Stimulated activated CD8-positive, alpha-beta memory T cell treated with anti-CD3 and anti-CD28 coated beads, Interleukin-15, amount 100 ng/mL, for 1 hour (primary cell): Measurements from ENCODE around the gene MGAT5.

Experiments
- DNase-seq: peaks from one replicate; pipeline ENCODE4 v3.0.0-alpha.2; 2020; ENCODE audit warnings: low read depth

The MGAT5 gene

DNA sequence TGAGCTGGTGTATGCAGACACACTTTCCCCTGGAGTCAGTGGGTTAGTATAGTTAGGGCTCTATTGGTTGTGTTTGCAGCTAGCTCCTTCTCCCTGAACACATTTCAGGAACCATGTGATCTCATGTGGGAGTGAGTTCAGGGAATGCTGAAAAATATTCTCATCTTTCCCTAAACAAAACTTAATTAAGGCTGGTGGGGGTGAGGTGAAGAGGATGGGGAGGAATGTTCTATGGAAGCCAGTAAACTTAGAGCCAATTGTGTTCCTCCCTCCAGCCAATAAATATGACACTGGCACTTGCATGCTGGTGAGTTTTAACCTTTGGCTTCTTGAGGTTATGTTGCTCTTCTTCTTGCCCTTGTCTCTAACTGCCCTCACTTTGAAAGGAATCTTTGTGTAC, 952 bp downstream of the MGAT5 start:
- no peak for DNase-seq

DNA sequence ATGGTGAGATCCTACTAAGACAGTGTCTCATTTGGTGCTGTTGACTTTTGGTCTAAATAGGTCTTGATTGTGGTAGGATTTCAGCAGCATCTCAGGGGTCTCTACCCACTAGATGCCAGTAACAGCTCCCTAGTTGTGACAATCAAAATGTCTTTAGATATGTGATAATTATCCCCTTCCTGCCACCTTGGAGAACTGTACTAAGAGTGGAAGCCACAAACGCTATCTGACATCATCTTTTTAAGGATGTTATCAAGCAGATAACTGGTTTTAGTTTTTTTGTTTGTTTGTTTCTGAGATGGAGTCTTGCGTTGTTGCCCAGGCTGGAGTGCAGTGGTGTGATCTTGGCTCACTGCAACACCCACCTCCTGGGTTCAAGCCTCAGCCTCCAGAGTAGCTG, 3.1 kb downstream of the MGAT5 start:
- DNase-seq = no peak

DNA sequence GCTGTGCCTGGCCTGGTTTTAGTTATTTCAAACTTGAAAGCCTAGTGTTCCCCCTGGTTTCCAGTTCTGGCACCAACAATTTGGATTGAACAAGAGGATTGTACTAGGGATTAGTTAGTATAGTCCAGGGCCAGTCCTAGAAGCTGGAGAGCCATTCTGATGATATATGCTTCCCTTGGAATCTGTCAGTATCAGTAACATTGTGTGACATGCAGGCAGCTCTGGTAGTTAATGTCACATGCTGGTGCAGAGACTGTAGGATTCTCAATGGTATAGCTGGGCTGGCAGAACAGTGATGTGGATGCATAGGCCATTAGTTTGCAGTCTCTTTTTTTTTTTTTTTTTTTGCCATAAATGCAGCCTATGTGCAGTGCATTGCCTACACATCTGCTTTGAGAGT, 3.6 kb downstream of the MGAT5 start:
- DNase-seq = no peak

DNA sequence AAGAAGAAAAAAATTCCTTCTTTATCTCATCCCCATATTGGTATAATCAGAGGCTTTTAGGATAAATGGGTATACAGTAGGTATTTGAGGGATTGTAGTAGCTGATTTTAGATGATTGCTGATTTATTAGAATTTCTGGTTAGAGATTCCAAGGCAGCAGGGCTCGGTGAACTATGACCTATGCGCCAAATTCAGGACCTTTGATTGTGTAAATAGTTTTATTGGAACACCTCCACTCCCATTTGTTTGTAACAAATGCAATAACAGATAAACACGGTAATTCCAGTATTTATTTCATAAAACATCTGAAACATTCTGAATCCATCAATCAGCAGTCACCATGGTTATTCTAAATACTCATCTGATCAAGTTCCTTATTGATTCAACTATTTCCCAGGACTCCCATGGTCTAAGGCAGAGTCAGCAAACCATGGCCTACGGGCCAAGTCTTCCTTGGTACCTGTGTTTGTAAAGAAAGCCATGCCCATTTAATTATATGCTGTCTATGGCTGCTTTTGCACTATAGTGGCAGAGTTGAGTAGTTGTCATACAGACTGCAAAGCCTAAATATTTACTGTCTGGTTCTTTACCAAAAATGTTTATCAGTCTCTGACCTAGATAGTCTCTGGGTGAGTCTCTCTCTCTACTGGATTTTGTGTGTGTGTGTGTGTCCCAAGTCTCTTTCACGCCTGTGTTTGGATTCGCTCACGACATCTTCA, 4.3 kb downstream of the MGAT5 start:
- no peak for DNase-seq

DNA sequence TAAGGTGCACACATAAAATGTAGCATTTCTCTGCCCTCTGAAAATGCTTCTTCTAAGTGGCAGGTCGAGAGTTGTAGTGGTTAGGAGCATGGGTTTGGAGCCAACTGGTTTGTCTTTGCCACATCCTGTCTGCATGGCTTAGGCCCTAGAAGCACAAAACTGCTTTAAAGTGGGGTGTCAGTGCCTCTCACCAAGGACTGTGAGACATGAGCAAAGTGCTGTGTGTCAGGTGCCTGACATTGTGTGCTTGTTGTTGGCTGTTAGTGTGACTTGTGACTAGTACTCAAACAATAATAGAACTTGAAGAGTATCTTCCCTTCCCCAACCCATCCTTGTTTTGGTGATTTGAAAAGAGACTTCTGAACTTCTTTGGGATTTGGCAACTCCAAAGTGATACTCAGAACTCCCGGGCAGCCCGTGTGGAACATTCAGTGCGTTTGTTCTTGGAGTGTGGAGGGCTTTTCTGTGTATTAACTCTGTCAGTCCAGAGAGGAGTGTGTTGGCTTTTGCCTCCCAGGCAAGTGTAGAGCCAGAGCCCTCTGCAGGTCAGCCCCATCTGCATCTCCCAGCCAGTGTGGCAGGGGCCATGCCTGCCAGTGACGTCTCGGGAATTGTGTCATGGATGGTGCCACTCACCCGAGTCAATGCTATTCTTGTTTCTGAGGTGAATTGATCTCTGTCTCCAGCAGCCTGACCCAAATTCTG, 5.0 kb downstream of the MGAT5 start:
- DNase-seq = peak; percentile 9

DNA sequence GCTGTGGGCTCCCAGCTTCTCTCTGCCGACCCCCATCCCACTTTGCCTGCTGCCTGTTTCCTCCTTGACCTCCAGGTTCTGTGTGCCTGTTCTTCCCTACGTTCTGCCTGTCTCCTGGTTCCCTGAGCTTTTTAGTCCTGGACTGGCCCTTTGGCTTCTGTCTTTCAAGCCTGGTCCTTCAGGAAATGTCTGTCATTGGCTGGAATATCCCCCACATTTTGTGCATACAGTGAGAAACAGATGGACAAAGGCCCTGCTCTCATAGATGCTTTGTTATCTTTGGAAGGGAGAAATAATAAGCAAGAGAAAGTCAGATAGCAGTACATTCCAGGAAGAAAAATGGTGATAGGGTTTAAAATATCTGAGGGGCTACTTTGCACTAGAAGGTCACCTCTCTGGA, 5.7 kb downstream of the MGAT5 start:
- DNase-seq = no peak

DNA sequence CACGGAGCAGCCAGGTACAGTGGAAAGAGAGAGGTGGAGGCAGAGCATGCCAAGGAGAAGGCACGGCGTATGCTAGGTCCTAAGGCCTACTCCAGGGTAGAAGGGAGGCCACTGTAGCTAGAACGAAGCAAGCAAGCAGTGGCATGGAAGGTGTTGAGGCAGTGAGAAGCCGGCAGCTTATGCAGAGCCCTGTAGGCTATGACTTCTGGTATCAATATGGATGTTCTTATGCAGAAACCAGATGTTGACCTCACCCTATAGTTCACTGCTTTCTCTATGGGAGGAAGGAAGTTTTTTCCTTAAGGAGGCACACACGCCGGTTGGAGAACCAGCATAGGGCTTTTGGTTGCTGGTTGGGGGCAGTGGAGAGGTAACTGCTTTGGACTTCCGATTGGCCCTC, 6.1 kb downstream of the MGAT5 start:
- no peak for DNase-seq

DNA sequence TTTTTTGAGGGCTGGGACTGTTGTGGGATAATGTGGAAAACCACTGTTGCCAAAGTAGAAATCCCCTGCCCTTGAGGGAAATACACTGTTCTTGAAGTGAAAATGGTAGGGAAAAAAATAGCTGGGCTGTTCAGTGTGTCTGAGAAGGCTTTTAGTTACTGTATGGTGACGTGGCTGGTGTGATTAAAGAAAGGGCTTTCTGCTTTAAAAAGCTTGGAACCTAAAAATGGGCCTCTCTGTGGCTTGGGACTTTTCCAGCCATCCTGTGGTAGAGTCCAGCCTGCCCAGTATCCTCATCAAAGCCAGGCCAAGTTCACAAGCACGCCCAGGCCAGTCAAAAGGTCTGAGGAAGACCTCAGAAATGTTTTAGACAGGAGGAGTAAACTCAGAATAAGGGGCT, 6.8 kb downstream of the MGAT5 start:
- no peak for DNase-seq

DNA sequence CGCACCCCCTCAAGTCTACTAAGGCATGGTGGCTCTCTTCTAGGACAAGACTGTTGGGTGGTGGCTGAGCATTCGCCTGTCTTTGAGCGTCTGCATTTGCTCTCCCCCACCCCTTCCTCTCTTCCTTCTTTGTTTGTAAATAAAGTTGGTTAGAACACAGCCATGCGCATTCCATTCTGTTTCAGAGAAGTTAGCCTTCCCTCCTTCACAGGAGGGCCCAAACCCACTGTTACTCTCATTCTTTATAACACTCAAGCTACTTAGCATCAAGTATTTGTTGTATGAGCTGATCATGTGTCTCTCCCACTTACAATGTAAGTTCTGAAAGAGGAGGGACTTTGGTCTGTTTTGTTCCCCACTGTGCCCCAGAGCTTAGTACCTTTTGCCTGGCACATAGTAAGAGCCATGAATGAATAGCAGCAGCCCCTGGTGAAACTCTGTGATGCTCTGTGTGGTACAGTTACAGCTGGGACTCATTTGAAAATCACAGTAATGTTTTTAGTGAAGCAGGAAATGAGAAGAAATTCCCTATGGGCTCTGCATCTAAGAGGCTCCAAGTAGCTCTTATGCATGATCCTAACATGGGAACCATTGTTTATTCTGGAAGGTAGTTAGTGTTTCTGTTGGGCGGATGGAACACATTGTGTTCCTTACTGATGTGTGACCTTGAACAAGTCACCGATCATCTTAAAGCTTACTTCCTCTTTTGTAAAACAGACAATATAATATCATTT, 7.7 kb downstream of the MGAT5 start:
- no peak for DNase-seq

DNA sequence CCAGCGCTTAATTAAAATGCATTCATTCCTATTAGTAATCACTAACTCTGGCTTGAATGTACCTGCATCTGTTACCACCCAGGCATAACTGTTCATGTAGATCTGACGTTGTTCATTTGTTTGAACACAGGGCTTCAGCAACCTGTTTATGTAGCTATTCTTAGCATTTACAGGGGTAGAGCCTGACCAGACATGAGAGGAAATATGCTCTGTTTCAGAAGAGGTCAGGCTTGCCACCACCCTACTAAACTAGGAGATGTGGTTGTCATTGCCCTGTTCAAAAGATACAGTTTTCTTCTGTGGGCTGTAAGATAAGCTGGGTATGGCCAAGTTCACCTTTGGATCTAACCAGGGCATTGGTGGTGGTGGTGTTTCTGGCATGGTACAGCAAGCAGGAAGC, 8.8 kb downstream of the MGAT5 start:
- no peak for DNase-seq

DNA sequence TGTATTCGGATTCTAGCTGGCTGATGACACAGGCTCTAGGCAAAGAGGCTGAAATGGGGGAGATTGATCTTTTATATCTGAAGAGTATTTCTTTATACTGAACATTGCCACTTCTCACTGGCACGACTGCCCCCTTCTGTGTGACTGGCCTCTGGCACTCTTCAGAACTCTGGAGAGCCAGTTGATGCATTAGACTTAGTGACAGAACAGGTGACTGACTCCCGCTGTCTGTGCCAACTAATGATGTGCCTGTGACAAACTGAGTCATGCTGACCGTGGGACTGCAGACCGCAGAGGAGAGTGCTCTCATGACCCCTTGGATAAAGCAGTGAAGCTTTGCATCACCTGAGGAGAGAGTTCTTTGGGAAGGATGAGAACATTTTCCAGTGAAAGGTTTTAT, 14.4 kb downstream of the MGAT5 start:
- no peak for DNase-seq

DNA sequence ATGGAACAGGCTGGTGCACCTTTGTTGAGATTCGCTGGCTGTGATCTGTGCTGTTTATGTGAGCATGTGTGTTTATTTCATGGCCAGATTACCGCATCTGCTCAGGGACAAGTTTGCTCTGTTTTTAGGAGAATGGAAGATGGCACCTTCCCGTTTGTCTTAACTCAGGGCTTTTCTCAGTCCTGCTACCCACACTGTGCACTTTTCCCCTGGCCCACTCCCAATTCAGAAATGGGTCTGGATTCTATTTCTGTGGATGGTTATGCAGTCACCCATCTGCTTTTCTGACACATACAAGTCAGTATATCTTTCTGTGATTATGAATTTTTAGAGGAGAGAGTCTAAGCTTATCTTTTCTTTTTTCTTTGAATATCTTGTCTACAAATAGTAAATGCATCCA, 15.4 kb downstream of the MGAT5 start:
- no peak for DNase-seq

DNA sequence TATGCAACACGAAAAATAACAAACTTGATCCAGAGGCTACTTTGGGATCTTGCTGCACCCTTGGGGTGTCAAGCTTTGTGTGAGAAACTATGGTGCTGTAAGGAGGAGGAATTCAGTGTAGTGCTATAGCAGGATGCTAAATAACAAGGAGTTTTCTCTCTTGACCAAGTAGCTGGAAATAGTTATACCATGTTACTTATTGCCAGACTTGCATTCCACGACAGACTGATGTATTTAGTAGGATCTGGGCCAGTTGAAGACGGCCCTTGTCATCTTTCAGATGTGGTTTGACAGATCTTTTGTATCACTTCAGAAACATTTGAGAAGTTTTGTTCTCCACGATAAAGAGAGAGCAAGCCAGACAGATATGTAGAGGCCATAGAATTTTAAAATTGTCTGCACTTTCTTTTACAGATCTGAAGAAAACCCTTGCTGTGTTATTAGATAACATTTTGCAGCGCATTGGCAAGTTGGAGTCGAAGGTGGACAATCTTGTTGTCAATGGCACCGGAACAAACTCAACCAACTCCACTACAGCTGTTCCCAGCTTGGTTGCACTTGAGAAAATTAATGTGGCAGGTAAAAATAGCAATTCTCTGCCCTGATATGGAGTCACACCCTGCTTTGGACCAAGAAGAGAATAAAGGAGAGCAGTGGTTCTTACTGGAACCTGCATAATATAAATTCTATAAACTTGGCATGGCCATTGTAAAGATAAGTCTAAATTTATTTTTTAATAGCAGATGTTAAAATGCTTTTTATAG, 16.3 kb downstream of the MGAT5 start:
- DNase-seq = no peak

DNA sequence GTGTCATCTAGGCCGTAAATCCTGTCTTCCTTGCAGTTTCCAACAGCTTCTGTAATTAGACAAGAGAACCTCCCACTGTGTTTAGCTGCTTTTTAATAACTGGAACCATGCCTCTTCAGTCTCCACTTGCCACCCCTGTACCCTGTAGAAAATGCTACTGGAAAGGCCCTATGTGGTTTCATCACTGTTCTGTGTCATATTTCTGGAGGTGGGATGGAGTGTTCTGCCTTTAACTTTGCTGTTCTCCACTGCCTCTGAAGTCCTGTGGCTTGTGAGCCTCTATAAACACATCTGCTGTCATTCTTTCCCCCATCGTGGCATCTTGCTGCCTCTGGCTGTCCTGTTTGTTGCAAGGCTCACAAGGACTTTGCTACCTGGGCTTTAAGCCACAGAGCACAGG, 17.9 kb downstream of the MGAT5 start:
- DNase-seq = no peak

DNA sequence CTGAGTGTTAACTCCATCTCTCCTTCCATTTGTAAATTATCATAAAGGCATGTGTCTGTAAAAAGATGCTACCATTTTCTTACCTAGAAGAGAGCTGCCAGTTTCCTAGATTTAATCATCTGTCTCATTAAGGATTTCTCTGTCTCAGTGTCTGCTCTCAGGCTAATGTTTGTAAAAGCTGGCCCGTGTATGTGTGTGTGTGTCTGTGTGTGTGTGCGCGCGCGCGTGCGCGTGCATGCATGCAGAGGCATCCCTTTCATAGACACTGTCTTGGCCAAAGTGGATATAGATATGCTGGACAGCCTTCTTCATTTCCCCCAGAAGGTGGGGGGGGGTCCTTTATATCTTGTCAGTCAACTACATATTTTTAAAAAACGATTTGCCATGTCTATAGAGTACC, 18.9 kb downstream of the MGAT5 start:
- no peak for DNase-seq

DNA sequence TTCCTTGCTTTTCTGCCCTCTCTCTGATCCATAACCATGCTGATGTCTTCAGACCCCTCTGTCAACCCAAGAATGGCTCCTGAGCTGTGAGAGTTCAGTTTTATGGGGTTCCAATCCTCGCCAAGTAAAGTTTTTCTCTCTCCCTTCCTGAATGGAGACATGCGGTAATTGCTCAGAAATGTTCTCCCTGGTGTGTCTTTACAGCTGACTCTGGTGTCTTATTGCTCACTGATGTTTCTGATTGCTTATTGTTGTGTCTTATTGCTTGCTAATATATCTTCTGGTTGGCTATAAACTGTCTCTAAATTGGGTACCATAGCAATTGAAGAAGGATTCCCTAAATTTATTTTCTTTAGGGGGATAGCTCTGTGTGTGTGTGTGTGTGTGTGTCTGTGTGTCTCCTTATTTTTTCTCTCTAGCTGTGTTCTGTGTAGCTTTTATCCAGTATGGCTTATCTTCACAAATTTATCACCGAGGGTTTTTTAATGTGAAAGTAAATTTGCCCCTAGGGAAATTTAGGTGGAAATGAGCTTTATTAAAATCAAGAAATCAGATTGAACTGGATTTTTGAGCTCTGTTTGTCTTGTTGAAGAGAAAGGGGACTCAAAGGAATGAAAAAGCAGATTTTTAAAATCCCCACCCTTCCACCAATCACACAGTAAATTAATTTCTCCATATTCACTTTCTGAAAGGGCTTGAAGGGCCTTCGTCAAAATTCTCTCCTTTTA, 19.5 kb downstream of the MGAT5 start:
- DNase-seq = no peak

DNA sequence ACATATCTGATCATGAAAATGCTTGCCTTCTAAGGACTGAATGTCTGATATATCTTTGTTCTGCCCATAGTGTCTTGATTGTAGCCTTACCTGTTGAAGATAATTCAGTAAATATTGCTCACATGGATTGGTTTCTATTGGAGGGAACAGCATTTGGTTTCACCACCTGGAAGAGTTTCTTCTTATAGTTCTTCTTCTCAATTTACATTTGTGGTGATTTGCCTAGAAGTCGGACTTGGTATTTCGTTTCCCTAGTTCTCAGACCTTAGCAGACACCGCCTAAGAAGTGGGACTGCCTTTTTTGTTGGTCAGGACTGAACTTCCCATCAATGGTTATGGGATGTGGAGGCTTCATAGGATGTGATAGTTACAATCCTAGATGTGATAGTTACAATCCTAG, 20.2 kb downstream of the MGAT5 start:
- no peak for DNase-seq

DNA sequence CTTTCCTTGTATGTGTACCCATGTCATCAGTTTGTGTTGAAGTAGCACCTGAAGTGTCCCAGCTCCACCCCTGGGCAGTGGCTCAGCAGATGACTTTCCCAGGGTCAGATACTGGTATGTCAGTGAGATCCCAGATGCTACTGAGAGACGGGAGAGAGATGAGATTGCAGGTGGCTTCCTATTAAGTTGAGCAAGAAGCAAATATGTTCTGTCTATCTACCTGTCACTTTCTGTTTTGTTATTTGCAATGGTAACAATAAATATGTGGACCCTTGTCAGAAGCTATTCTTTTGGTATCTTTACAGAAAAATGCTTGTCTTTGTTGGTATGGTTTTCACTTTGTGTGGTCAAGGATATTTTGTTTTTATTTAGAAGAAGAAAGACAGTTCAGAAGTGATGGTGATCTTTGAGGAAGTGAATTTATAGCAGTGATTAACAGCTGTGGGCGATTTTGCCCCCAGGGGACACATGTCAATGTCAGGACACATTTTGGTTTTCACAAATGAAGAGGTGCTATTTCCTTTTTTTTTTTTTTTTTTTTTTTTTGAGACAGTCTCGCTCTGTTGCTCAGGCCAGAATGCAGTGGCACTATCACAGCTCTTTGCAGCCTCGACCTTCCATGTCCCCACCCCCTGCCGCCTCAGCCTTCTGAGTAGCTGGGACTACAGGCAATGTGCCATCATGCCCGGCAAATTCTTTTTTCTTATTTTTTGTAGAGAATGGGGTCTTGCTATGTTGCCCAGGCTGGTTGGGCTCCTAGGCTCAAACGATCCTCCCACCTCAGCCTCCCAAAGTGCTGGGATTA, 21.4 kb downstream of the MGAT5 start:
- DNase-seq = no peak

DNA sequence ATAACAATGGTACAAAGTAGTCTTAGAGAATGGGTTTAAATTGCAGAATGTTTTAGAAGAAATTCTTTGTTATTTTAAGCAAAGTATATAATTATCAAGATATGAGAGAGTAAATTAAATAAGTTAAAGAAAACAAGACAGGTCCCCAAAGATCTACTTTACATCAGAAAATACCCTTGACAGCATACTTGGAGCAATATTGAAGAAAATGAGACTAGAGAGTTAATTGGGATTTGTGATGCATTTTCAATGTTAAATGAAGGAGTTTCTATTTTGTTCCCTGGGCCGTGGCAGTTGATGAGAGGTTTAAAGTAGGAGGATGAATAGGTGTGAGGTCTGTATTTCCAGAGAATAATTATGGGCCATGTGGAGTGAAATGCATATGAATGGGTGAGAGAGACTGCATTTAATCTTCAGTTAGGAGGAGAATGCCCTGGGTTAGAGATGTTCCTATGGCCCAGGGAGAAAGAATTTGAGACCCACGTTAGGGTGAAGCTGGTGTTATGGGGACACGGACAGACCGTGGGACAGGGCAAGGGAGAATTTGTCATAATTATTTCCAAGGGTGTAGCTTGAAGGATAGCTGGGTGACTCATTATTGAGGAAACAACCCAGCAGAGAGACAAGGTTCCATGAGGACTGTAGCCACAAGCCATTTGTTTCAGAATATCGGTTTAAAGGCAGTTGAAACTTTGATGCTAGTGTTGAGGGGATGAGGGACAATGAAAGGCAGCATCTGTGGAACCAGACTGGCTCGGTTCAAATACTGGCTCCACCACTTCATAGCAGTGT, 22.7 kb downstream of the MGAT5 start:
- DNase-seq = no peak

DNA sequence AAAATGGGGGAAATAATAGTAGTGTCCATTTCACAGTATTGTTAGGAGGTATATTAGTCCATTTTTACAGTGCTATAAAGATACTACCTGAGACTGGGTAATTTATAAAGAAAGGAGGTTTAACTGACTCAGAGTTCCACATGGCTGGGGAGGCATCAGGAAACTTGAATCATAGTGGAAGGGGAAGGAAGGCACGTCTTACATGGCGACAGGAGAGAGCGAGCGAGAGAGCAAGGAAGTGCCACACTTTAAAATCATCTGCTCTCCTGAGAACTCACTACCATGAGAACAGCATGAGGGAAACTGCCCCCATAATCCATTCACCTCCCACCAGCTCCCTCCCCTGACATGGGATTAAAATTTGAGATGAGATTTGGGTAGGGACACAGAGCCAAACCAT, 23.4 kb downstream of the MGAT5 start:
- DNase-seq = no peak
